WTC11 (cell line): Measurements from ENCODE around the gene CTNND1. TPM values are rescaled to one million over a fixed set of nuclear protein-coding genes. Genes with fewer than 3 reads are reported as not detected.

Experiments
- ATAC-seq: fragments of 200-7000 bp; cut with Tn5 transposase; 2 replicates; pipeline ENCODE4 v1.10.0; 2021; ENCODE audit warnings: mild to moderate bottlenecking, moderate library complexity
- CTCF ChIA-PET: fragments of 300-600 bp; sonication (Branson Sonifier 250); formaldehyde crosslinking; loops from one replicate; lab custom pipeline; 2021; ENCODE audit warnings: antibody characterized with exemption; lab: Charles Lee
- POLR2A ChIA-PET: fragments of 350-600 bp; sonication (Branson Sonifier 250); formaldehyde crosslinking; loops from one replicate; lab custom pipeline; 2021; ENCODE audit warnings: antibody characterized with exemption; lab: Charles Lee
- DNase-seq: peaks from one replicate; pipeline ENCODE4 v3.0.0; 2021; ENCODE audit warnings: low spot score
- H3K27ac Mint-ChIP-seq: 2 replicates; pipeline ENCODE4 v1.8.0; 2021; ENCODE audit warnings: mixed read lengths
- H3K27me3 Mint-ChIP-seq: 2 replicates; pipeline ENCODE4 v1.8.0; 2021; ENCODE audit warnings: low read depth, mild to moderate bottlenecking, moderate library complexity, mixed read lengths
- H3K36me3 Mint-ChIP-seq: 2 replicates; pipeline ENCODE4 v1.8.0; 2021; ENCODE audit warnings: mixed read lengths
- H3K4me1 Mint-ChIP-seq: 2 replicates; pipeline ENCODE4 v1.8.0; 2022; ENCODE audit warnings: mixed read lengths
- H3K4me3 Mint-ChIP-seq: 2 replicates; pipeline ENCODE4 v1.8.0; 2021; ENCODE audit warnings: mild to moderate bottlenecking, moderate library complexity, mixed read lengths
- H3K9me3 Mint-ChIP-seq: 2 replicates; pipeline ENCODE4 v1.8.0; 2021; ENCODE audit warnings: mixed read lengths
- AR ChIP-seq: fragments of 250-450 bp; sonication (Bioruptor Pico); IDR thresholded peaks from 2 replicates; pipeline ENCODE4 v1.9.0; 2021; ENCODE audit warnings: mild to moderate bottlenecking
- CREM ChIP-seq: sonication (generic); formaldehyde crosslinking; IDR thresholded peaks from 2 replicates; pipeline ENCODE4 v1.8.1; 2022; ENCODE audit warnings: mild to moderate bottlenecking, missing genetic modification reagents, moderate library complexity
- CTCF ChIP-seq: fragments of 200-600 bp; IDR thresholded peaks from 2 replicates; pipeline ENCODE4 v1.8.0; 2022; ENCODE audit warnings: antibody characterized with exemption
- E2F1 ChIP-seq: sonication (generic); formaldehyde crosslinking; IDR thresholded peaks from 2 replicates; pipeline ENCODE4 v1.8.0; 2022; ENCODE audit warnings: mild to moderate bottlenecking, missing genetic modification reagents
- ESRRA ChIP-seq: sonication (generic); formaldehyde crosslinking; IDR thresholded peaks from 2 replicates; pipeline ENCODE4 v1.8.1; 2022; ENCODE audit warnings: mild to moderate bottlenecking, missing genetic modification reagents, borderline replicate concordance
- JUN ChIP-seq: sonication (generic); formaldehyde crosslinking; IDR thresholded peaks from 2 replicates; pipeline ENCODE4 v1.8.0; 2023; ENCODE audit warnings: mild to moderate bottlenecking, missing genetic modification reagents
- KAT7 ChIP-seq: sonication (generic); formaldehyde crosslinking; IDR thresholded peaks from 2 replicates; pipeline ENCODE4 v1.8.1; 2023; ENCODE audit warnings: missing genetic modification reagents, mild to moderate bottlenecking, borderline replicate concordance
- NFE2L1 ChIP-seq: sonication (generic); formaldehyde crosslinking; IDR thresholded peaks from 2 replicates; pipeline ENCODE4 v1.8.1; 2023; ENCODE audit warnings: missing genetic modification reagents
- NR2C2 ChIP-seq: sonication (generic); formaldehyde crosslinking; IDR thresholded peaks from 2 replicates; pipeline ENCODE4 v1.8.0; 2022; ENCODE audit warnings: mild to moderate bottlenecking, missing genetic modification reagents
- PRDM15 ChIP-seq: sonication (generic); formaldehyde crosslinking; IDR thresholded peaks from 2 replicates; pipeline ENCODE4 v1.8.0; 2022; ENCODE audit warnings: missing genetic modification reagents
- PREB ChIP-seq: sonication (generic); formaldehyde crosslinking; IDR thresholded peaks from 2 replicates; pipeline ENCODE4 v1.8.1; 2022; ENCODE audit warnings: mild to moderate bottlenecking, missing genetic modification reagents, moderate library complexity, borderline replicate concordance
- TEAD4 ChIP-seq: sonication (generic); formaldehyde crosslinking; IDR thresholded peaks from 2 replicates; pipeline ENCODE4 v1.8.0; 2022; ENCODE audit warnings: mild to moderate bottlenecking, missing genetic modification reagents
- TP53 ChIP-seq: sonication (generic); formaldehyde crosslinking; IDR thresholded peaks from 2 replicates; pipeline ENCODE4 v1.8.1; 2023; ENCODE audit warnings: mild to moderate bottlenecking, missing genetic modification reagents
- ZBTB21 ChIP-seq: sonication (generic); formaldehyde crosslinking; IDR thresholded peaks from 2 replicates; pipeline ENCODE4 v1.8.1; 2023; ENCODE audit warnings: mild to moderate bottlenecking, missing genetic modification reagents, borderline replicate concordance
- ZNF232 ChIP-seq: sonication (generic); formaldehyde crosslinking; IDR thresholded peaks from 2 replicates; pipeline ENCODE4 v1.8.0; 2022; ENCODE audit warnings: mild to moderate bottlenecking, missing genetic modification reagents
- ZNF416 ChIP-seq: fragments of 250-450 bp; sonication (Bioruptor Pico); IDR thresholded peaks from 2 replicates; pipeline ENCODE4 v1.9.0; 2021; ENCODE audit warnings: mild to moderate bottlenecking, inconsistent platforms
- ZNF425 ChIP-seq: fragments of 250-450 bp; sonication (Bioruptor Pico); conservative IDR thresholded peaks from 2 replicates; pipeline ENCODE4 v1.9.0; 2021; ENCODE audit warnings: mild to moderate bottlenecking
- ZNF532 ChIP-seq: fragments of 250-450 bp; sonication (Bioruptor Pico); IDR thresholded peaks from 2 replicates; pipeline ENCODE4 v1.9.0; 2021; ENCODE audit warnings: mild to moderate bottlenecking, borderline replicate concordance
- total RNA-seq: library from RNA; stranded (reverse); gene quantifications from 3 replicates; pipeline ENCODE4 v1.2.3, GENCODE V29; 2021

Gene CTNND1
- total RNA-seq, 1 experiment from 2014 or later = 165 TPM

- TF ChIP-seq PRDM15 (CRISPR knock-in tag) (no peak), TEAD4 (peak; percentile 87)
Measured at GRCh38 chr11:57778318-57779037, 16.9 kb downstream of the CTNND1 start (continued).

GRCh38 chr11:57779276-57779675, 17.7 kb downstream of the CTNND1 start:
- H3K27ac Mint-ChIP-seq = peak overlapping the region; percentile 99
- peaks cover 87% of the 10 kb centered on the region for H3K4me1 Mint-ChIP-seq
- ATAC-seq (peak; percentile 43), DNase-seq (peak; percentile 31)
- H3K36me3 Mint-ChIP-seq = no peaks in the 10 kb centered on the region; the same call in 1 of the 2 replicates
- no peaks in the 10 kb centered on the region for H3K27me3 Mint-ChIP-seq
- POLR2A ChIA-PET = interaction anchor here (1.1 to 9.0 kb wide), 10 partner anchors 8 to 281 kb away, joined by 3 to 188 read pairs (median 7); partner anchors contain the start of genes BTBD18, CTNND1, MED19 and SELENOH
- CTCF ChIA-PET = interaction anchor here (0.9 to 4.7 kb wide), 11 partner anchors 9 to 745 kb away, joined by 3 to 61 read pairs (median 5); partner anchors contain the start of genes BTBD18 and CTNND1
- H3K9me3 Mint-ChIP-seq = no peaks in the 10 kb centered on the region
- H3K4me3 Mint-ChIP-seq = peak overlapping the region; percentile 51
- no peak for TF ChIP-seq ZBTB21
- no peak for TF ChIP-seq ZNF425 (CRISPR knock-in tag)
- no peak for TF ChIP-seq JUN (CRISPR knock-in tag)
- TF ChIP-seq PREB = no peak
- no peak for TF ChIP-seq ESRRA
- TF ChIP-seq E2F1 = no peak
- TF ChIP-seq CTCF = no peak
- no peak for TF ChIP-seq KAT7 (CRISPR knock-in tag)
- TF ChIP-seq CREM (CRISPR knock-in tag) = no peak
- no peak for TF ChIP-seq ZNF416 (CRISPR knock-in tag)
- TF ChIP-seq ZNF532 (CRISPR knock-in tag) = no peak
- no peak for TF ChIP-seq ZNF232 (CRISPR knock-in tag)
- TF ChIP-seq TP53 (CRISPR knock-in tag) = no peak
- TF ChIP-seq AR (CRISPR knock-in tag) = no peak
- TF ChIP-seq NR2C2 (CRISPR knock-in tag) = no peak
- TF ChIP-seq NFE2L1 (CRISPR knock-in tag) = no peak
